Muscle layer of colon (tissue), 2 donors: ENCODE data around the gene IBA57.

ENCODE experiments used
- H3K27ac ChIP-seq: one replicate; pipeline ENCODE4 v1.7.0; 2013; ENCODE audit warnings: low read depth, mild to moderate bottlenecking, low read length, moderate library complexity
- H3K27me3 ChIP-seq, 2 donors: one replicate each; pipeline ENCODE4 v1.7.0; 2013; ENCODE audit warnings: low read length in 2 of 2, mild to moderate bottlenecking in 2 of 2; ENCODE audit not compliant: insufficient read depth in 2 of 2, control insufficient read depth in 1 of 2
- H3K36me3 ChIP-seq: one replicate; pipeline ENCODE4 v1.7.0; 2013; ENCODE audit warnings: mild to moderate bottlenecking, low read length; ENCODE audit not compliant: insufficient read depth
- H3K4me1 ChIP-seq: one replicate; pipeline ENCODE4 v1.7.0; 2013; ENCODE audit warnings: mild to moderate bottlenecking, low read length; ENCODE audit not compliant: insufficient read depth
- H3K4me3 ChIP-seq, 2 donors: one replicate each; pipeline ENCODE4 v1.7.0; 2013; ENCODE audit warnings: low read length in 2 of 2, low read depth in 1 of 2, mild to moderate bottlenecking in 1 of 2, moderate library complexity in 1 of 2
- H3K9ac ChIP-seq: one replicate; pipeline ENCODE4 v1.7.0; 2013; ENCODE audit warnings: low read length
- H3K9me3 ChIP-seq: one replicate; pipeline ENCODE4 v1.7.0; 2013; ENCODE audit warnings: mild to moderate bottlenecking, low read length
- donor health status: abdominal sarcoma.
- donor health status: Adenocarcinoma of cecum.

IBA57 gene

GRCh38 chr1:228165372-228166169, at the start of gene IBA57:
IBA57 (plus strand) TSS chr1:228165804; CDS start chr1:228165817, 13 bp downstream.
- Histone ChIP-seq H3K4me1 (peaks cover 24% of the 10 kb centered on the region), H3K27ac (peak within 1 kb of the TSS; percentile 90), H3K4me3 (peak within 1 kb of the TSS; percentile 51 to 75), H3K27me3 (peaks cover 0 to 15% of the 10 kb centered on the region in 2 donors), H3K9me3 (no peaks in the 10 kb centered on the region), H3K9ac (peak within 1 kb of the TSS; percentile 63), H3K36me3 (no peaks in the 10 kb centered on the region)

- no peak overlapping the region for H3K27ac ChIP-seq
- no peak overlapping the region for H3K4me3 ChIP-seq
- H3K9ac ChIP-seq = no peak overlapping the region
- no peaks in the 10 kb centered on the region for H3K36me3 ChIP-seq
- H3K9me3 ChIP-seq = no peaks in the 10 kb centered on the region
- H3K27me3 ChIP-seq = no peaks in the 10 kb centered on the region
- no peaks in the 10 kb centered on the region for H3K4me1 ChIP-seq
Observed at GRCh38 chr1:228117335-228117734, 48.3 kb upstream of the IBA57 start.

GRCh38 chr1:228118040-228118439, 47.6 kb upstream of the IBA57 start:
- no peaks in the 10 kb centered on the region for H3K9me3 ChIP-seq
- no peak overlapping the region for H3K9ac ChIP-seq
- no peak overlapping the region for H3K4me3 ChIP-seq
- H3K4me1 ChIP-seq = no peaks in the 10 kb centered on the region
- no peak overlapping the region for H3K27ac ChIP-seq
- H3K27me3 ChIP-seq = no peaks in the 10 kb centered on the region
- no peaks in the 10 kb centered on the region for H3K36me3 ChIP-seq

GRCh38 chr1:228120351-228120750, 45.3 kb upstream of the IBA57 start:
- Histone ChIP-seq H3K36me3 (no peaks in the 10 kb centered on the region), H3K4me1 (no peaks in the 10 kb centered on the region), H3K9ac (no peak overlapping the region), H3K27me3 (no peaks in the 10 kb centered on the region), H3K27ac (no peak overlapping the region), H3K9me3 (no peaks in the 10 kb centered on the region), H3K4me3 (no peak overlapping the region)

GRCh38 chr1:228120857-228121489, 44.6 kb upstream of the IBA57 start:
- H3K27me3 ChIP-seq = no peaks in the 10 kb centered on the region
- H3K36me3 ChIP-seq = no peaks in the 10 kb centered on the region
- H3K9ac ChIP-seq = no peak overlapping the region
- no peaks in the 10 kb centered on the region for H3K4me1 ChIP-seq
- no peak overlapping the region for H3K27ac ChIP-seq
- no peak overlapping the region for H3K4me3 ChIP-seq
- no peaks in the 10 kb centered on the region for H3K9me3 ChIP-seq

GRCh38 chr1:228122921-228123441, 42.6 kb upstream of the IBA57 start:
- H3K36me3 ChIP-seq = no peaks in the 10 kb centered on the region
- H3K9me3 ChIP-seq = no peaks in the 10 kb centered on the region
- H3K27me3 ChIP-seq = no peaks in the 10 kb centered on the region
- H3K4me3 ChIP-seq = no peak overlapping the region
- H3K27ac ChIP-seq = no peak overlapping the region
- no peak overlapping the region for H3K9ac ChIP-seq
- H3K4me1 ChIP-seq = no peaks in the 10 kb centered on the region

- H3K27ac ChIP-seq = no peak overlapping the region
- no peak overlapping the region for H3K4me3 ChIP-seq
- no peaks in the 10 kb centered on the region for H3K4me1 ChIP-seq
- H3K9ac ChIP-seq = no peak overlapping the region
- H3K27me3 ChIP-seq = no peaks in the 10 kb centered on the region
- H3K9me3 ChIP-seq = no peaks in the 10 kb centered on the region
- no peaks in the 10 kb centered on the region for H3K36me3 ChIP-seq
Observed at GRCh38 chr1:228123505-228123904, 42.1 kb upstream of the IBA57 start.

- H3K9me3 ChIP-seq = no peaks in the 10 kb centered on the region
- peaks cover 0 to 6% of the 10 kb centered on the region in 2 donors for H3K27me3 ChIP-seq
- H3K36me3 ChIP-seq = no peaks in the 10 kb centered on the region
- H3K9ac ChIP-seq = no peak overlapping the region
- H3K4me3 ChIP-seq = no peak overlapping the region
- no peak overlapping the region for H3K27ac ChIP-seq
- H3K4me1 ChIP-seq = no peaks in the 10 kb centered on the region
Observed at GRCh38 chr1:228125185-228125584, 40.4 kb upstream of the IBA57 start.

GRCh38 chr1:228131766-228132165, 33.8 kb upstream of the IBA57 start:
- Histone ChIP-seq H3K4me3 (no peak overlapping the region), H3K36me3 (no peaks in the 10 kb centered on the region), H3K9me3 (no peaks in the 10 kb centered on the region), H3K27ac (no peak overlapping the region), H3K9ac (no peak overlapping the region), H3K4me1 (peaks cover 4% of the 10 kb centered on the region), H3K27me3 (peaks cover 0 to 6% of the 10 kb centered on the region in 2 donors)

GRCh38 chr1:228134591-228134990, 31.0 kb upstream of the IBA57 start:
- Histone ChIP-seq H3K9me3 (no peaks in the 10 kb centered on the region), H3K4me1 (peaks cover 4% of the 10 kb centered on the region), H3K27ac (no peak overlapping the region), H3K4me3 (no peak overlapping the region), H3K36me3 (no peaks in the 10 kb centered on the region), H3K27me3 (no peaks in the 10 kb centered on the region), H3K9ac (no peak overlapping the region)

- H3K9me3 ChIP-seq = no peaks in the 10 kb centered on the region
- H3K9ac ChIP-seq = no peak overlapping the region
- H3K4me1 ChIP-seq = peaks cover 12% of the 10 kb centered on the region
- H3K36me3 ChIP-seq = peaks cover 3% of the 10 kb centered on the region
- no peak overlapping the region for H3K27ac ChIP-seq
- H3K27me3 ChIP-seq = no peaks in the 10 kb centered on the region
- no peak overlapping the region for H3K4me3 ChIP-seq
Observed at GRCh38 chr1:228136901-228137300, 28.7 kb upstream of the IBA57 start.
